Keratinocyte (primary cell): Measurements from ENCODE around the gene DNAAF5. TPM values are rescaled to one million over a fixed set of nuclear protein-coding genes. Genes with fewer than 3 reads are reported as not detected.
A peak's percentile ranks its signal among the peaks of the same experiment; 100 is the strongest.

Experiments used
- DNase-seq: peaks from one replicate; pipeline ENCODE4 v3.0.0-alpha.2; 2011; ENCODE audit warnings: low read depth, missing footprints, low spot score
- FAIRE-seq: peaks from 2 replicates; lab custom pipeline; 2011; peaks lifted over from hg19 to GRCh38; lab: Jason Lieb, UNC
- H2AFZ ChIP-seq: 2 replicates; pipeline ENCODE4 v1.6.0; 2012; ENCODE audit warnings: low read length, control low read depth, inconsistent platforms; ENCODE audit not compliant: control insufficient read depth
- H3K27ac ChIP-seq: 2 replicates; pipeline ENCODE4 v1.5.1; 2011; ENCODE audit warnings: low read length; ENCODE audit not compliant: control insufficient read depth, insufficient read depth
- H3K27me3 ChIP-seq: 3 replicates; pipeline ENCODE4 v1.6.0; 2011; ENCODE audit warnings: low read length; ENCODE audit not compliant: control insufficient read depth, insufficient read depth; ENCODE audit errors: extremely low read depth
- H3K36me3 ChIP-seq, 2 experiments: 2 replicates in 1 of 2; 3 replicates in 1 of 2; pipeline ENCODE4 v1.5.1; 2011; ENCODE audit warnings: low read length in 2 of 2, mild to moderate bottlenecking in 1 of 2; ENCODE audit not compliant: control insufficient read depth in 2 of 2, insufficient read depth in 2 of 2; ENCODE audit errors: extremely low read depth in 1 of 2
- H3K4me1 ChIP-seq: 3 replicates; pipeline ENCODE4 v1.5.1; 2011; ENCODE audit warnings: low read length; ENCODE audit not compliant: control insufficient read depth, insufficient read depth; ENCODE audit errors: extremely low read depth
- H3K4me2 ChIP-seq: 3 replicates; pipeline ENCODE4 v1.6.0; 2011; ENCODE audit warnings: low read depth, low read length; ENCODE audit not compliant: control insufficient read depth, insufficient read depth; ENCODE audit errors: extremely low read depth
- H3K4me3 ChIP-seq, 3 experiments: fragments of 200-600 bp in 1 of 3; sonication (generic) in 1 of 3; 2 replicates in 2 of 3; 3 replicates in 1 of 3; pipeline ENCODE4 v1.5.1; 2011 to 2016; ENCODE audit warnings: low read length in 3 of 3, mild to moderate bottlenecking in 3 of 3, control low read depth in 2 of 3, inconsistent platforms in 1 of 3, low read depth in 1 of 3, mixed read lengths in 1 of 3, mixed run types in 1 of 3, moderate library complexity in 1 of 3; ENCODE audit not compliant: control insufficient read depth in 2 of 3, insufficient read depth in 2 of 3; ENCODE audit errors: extremely low read depth in 1 of 3
- H3K79me2 ChIP-seq: 2 replicates; pipeline ENCODE4 v1.6.0; 2012; ENCODE audit warnings: low read length; ENCODE audit not compliant: control insufficient read depth, insufficient read depth
- H3K9ac ChIP-seq: 3 replicates; pipeline ENCODE4 v1.6.0; 2011; ENCODE audit warnings: low read length; ENCODE audit not compliant: control insufficient read depth, insufficient read depth; ENCODE audit errors: extremely low read depth
- H3K9me1 ChIP-seq: 3 replicates; pipeline ENCODE4 v1.6.0; 2011; ENCODE audit warnings: low read length; ENCODE audit not compliant: control insufficient read depth, insufficient read depth; ENCODE audit errors: extremely low read depth
- H3K9me3 ChIP-seq: 2 replicates; pipeline ENCODE4 v1.5.1; 2012; ENCODE audit warnings: low read depth, low read length; ENCODE audit not compliant: control insufficient read depth
- H4K20me1 ChIP-seq: 3 replicates; pipeline ENCODE4 v1.6.0; 2011; ENCODE audit warnings: low read length; ENCODE audit not compliant: control insufficient read depth, insufficient read depth; ENCODE audit errors: extremely low read depth
- EZH2 ChIP-seq: IDR thresholded peaks from one replicate; pipeline ENCODE4 v1.6.1; 2012; ENCODE audit warnings: inconsistent platforms, mild to moderate bottlenecking, low read length, moderate library complexity
- dilution Hi-C: fragments of 300-500 bp; cut with MboI; formaldehyde crosslinking; loops from one replicate; pipeline ENCODE4 v1.7.0; 2020; ENCODE audit warnings: low sequenced_read_pairs; ENCODE audit not compliant: extremely low pct_ligation_motif_present
- polyA plus RNA-seq, 5 experiments: library from polyadenylated mRNA; depleted of rRNA in 3 of 5; stranded (reverse) in 3 of 5; stranded (forward) in 1 of 5; unstranded in 1 of 5; fragments of >200 nt; gene quantifications; 1 replicate in 1 of 5; 2 replicates in 3 of 5; 3 replicates in 1 of 5; pipeline versions ENCODE4 v1.2.1 to v1.2.3, GENCODE V29; 2011 to 2012; ENCODE audit warnings: missing spikeins in 2 of 5, low read depth in 1 of 5, low replicate concordance in 1 of 5
- TF ChIP-seq, protein P1 (sequence below), 3 experiments: IDR thresholded peaks in 1 of 3; conservative IDR thresholded peaks in 1 of 3; optimal IDR thresholded peaks in 1 of 3; 2 replicates in 2 of 3; 3 replicates in 1 of 3; pipeline versions ENCODE3 to v1.5.1; 2011; ENCODE audit warnings: low read length in 3 of 3, mild to moderate bottlenecking in 3 of 3, moderate library complexity in 2 of 3, control low read depth in 1 of 3, inconsistent platforms in 1 of 3; ENCODE audit not compliant: insufficient read depth in 2 of 3; ENCODE audit errors: extremely low read depth in 1 of 3

Gene DNAAF5
- polyA plus RNA-seq, 1 donor (not counting 4 experiments of a cell fraction or from before 2014, with no cell fraction given), result 16.3 TPM

DNA sequence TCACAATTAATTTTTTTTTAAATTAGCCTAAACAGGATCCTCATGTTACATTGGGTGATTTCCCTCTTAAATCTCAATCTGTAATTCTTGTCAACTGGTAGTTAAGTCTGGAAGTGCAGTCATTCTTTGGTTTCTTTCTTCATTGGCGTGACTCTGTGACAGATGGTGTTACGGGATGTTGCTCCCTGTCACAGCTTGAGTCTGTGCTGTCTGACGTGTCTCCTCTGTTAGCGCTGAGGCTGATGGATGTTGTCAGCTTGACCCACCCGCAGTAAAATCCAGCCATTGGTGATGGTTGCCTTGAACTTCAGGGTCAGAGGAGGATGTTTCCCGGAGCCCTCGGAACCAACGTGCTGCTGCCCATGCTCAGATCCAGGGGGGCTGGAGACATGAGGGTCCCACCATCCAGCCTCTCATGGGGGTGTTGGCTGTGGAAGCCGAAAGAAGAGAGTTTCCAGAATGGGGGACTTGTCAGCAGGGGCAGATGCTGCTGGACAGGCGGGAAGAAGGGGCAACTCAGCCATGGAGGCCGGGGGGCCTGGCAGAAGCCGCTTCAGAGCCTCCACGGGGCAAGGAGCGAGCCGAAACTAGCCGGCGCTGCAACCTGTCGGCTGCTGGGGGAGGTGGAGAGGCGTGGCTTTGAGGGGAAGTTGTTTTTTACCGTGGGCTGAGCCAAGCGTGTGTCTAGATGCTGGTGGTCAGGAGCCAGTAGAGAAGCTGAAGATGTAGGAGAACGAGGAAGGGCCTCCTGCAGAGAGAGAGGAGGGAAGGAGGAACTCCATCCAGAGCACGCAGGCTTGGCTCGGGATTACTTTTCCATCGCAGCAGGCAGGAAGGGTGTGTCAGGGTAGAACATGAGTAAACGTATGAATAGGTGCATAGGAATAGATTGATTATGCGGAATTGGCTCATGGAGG lies 109.2 kb downstream of the DNAAF5 start:
- Histone ChIP-seq H3K27ac (peak overlapping the region; percentile 100), H3K4me2 (peak overlapping the region; percentile 81), H3K9me1 (no peaks in the 10 kb centered on the region), H3K9me3 (no peaks in the 10 kb centered on the region), H2AFZ (no peak overlapping the region), H3K27me3 (no peaks in the 10 kb centered on the region), H3K4me1 (peaks cover 60% of the 10 kb centered on the region), H3K36me3 (peaks cover 12 to 21% of the 10 kb centered on the region in 2 experiments), H4K20me1 (no peaks in the 10 kb centered on the region), H3K79me2 (peaks cover 47% of the 10 kb centered on the region), H3K4me3 (peak overlapping the region; percentile 8 to 50 (median 23)), H3K9ac (peak overlapping the region; percentile 88)
- TF ChIP-seq, protein P1, sequence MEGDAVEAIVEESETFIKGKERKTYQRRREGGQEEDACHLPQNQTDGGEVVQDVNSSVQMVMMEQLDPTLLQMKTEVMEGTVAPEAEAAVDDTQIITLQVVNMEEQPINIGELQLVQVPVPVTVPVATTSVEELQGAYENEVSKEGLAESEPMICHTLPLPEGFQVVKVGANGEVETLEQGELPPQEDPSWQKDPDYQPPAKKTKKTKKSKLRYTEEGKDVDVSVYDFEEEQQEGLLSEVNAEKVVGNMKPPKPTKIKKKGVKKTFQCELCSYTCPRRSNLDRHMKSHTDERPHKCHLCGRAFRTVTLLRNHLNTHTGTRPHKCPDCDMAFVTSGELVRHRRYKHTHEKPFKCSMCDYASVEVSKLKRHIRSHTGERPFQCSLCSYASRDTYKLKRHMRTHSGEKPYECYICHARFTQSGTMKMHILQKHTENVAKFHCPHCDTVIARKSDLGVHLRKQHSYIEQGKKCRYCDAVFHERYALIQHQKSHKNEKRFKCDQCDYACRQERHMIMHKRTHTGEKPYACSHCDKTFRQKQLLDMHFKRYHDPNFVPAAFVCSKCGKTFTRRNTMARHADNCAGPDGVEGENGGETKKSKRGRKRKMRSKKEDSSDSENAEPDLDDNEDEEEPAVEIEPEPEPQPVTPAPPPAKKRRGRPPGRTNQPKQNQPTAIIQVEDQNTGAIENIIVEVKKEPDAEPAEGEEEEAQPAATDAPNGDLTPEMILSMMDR (optimal IDR thresholded peaks at IDR 0.05 in 1 of 3, IDR thresholded peaks at IDR 0.05 in 1 of 3, conservative IDR thresholded peaks at IDR 0.05 in 1 of 3; ENCODE audit: extremely low read depth in 1 of 3, insufficient read depth in 2 of 3, low read length in 3 of 3), result peak in 1 of 3 experiments; percentile 2
- no peak for TF ChIP-seq EZH2
- dilution Hi-C loops, result no loop called here
- DNase-seq (no peak), FAIRE-seq (peak; percentile 61)

Other genes starting within 250 kb of the DNAAF5 start
- gene PDGFA, start 206.9 kb upstream of the DNAAF5 start, polyA plus RNA-seq, result 12.4 to 22.6 TPM (median 14.8 TPM) in 3 replicates
- gene PRKAR1B, start 582 bp downstream of the DNAAF5 start, polyA plus RNA-seq, result 10.2 to 14.2 TPM (median 10.8 TPM) in 3 replicates
- gene SUN1, start 105.8 kb downstream of the DNAAF5 start, polyA plus RNA-seq, result 164 to 176 TPM (median 166 TPM) in 3 replicates
- gene GET4, start 149.9 kb downstream of the DNAAF5 start, polyA plus RNA-seq, result 21.1 to 32.0 TPM (median 22.9 TPM) in 3 replicates
- gene ADAP1, start 228.0 kb downstream of the DNAAF5 start, polyA plus RNA-seq, result 4.3 to 6.2 TPM (median 5.5 TPM) in 3 replicates
- 4.7 to 6.3 TPM (median 6.2 TPM) in 3 replicates for gene COX19, start 248.8 kb downstream of the DNAAF5 start, polyA plus RNA-seq